Astrocyte of the cerebellum (primary cell): Measurements from ENCODE around the gene MAN2B2.

Experiments used
- DNase-seq: peaks from one replicate; pipeline ENCODE4 v3.0.0-alpha.2; 2011; ENCODE audit warnings: low read depth
- H3K4me3 ChIP-seq: 2 replicates; pipeline ENCODE4 v1.5.1; 2011; ENCODE audit warnings: mild to moderate bottlenecking, low read depth, low read length, moderate library complexity
- in situ Hi-C: cut with HindIII; loops from 2 replicates; pipeline ENCODE4 v1.10.0; 2017; ENCODE audit warnings: low sequenced_read_pairs
- TF ChIP-seq, protein P1 (sequence below): IDR thresholded peaks from 2 replicates; pipeline ENCODE4 v1.5.1; 2012; ENCODE audit warnings: low read length, low read depth, moderate library complexity, mild to moderate bottlenecking; ENCODE audit errors: missing control alignments

Gene MAN2B2

DNA sequence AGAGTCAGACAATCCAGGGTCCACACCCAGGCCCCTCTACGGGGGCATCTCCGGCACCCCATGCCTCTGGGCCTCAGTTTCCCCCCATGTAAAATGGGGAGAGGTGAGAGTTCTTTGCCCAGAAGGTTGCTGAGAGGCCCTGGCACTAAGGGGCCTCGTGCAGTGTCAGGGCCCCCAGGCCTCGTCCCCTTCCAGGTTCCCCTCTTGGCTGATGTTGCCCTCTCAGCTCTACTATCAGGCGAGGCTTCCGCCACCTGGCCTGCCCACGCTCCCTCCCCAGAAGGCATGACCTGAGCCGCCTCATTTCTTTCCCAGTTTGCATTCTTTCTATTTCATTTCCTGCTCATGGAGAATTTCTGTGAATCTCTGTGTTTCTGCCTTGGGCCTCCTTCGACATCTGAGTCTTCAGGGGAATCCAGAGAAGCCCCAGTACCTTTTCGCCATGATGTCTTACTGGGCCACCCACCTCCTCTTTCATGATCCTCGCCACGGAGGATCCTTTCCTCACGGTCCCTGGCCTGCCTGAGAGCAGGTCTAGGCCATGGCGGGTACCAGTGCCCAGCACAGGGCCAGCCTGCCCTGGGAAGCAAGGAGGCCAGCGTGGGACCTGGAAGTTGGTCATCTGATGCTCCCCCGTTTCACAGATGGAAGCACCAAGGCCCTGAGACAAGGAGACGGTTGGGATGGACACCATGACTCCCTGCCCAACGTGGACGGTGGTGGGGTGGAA, 43.6 kb downstream of the MAN2B2 start:
- in situ Hi-C loops = no loop called here
- H3K4me3 ChIP-seq = no peak overlapping the region
- TF ChIP-seq, protein P1, sequence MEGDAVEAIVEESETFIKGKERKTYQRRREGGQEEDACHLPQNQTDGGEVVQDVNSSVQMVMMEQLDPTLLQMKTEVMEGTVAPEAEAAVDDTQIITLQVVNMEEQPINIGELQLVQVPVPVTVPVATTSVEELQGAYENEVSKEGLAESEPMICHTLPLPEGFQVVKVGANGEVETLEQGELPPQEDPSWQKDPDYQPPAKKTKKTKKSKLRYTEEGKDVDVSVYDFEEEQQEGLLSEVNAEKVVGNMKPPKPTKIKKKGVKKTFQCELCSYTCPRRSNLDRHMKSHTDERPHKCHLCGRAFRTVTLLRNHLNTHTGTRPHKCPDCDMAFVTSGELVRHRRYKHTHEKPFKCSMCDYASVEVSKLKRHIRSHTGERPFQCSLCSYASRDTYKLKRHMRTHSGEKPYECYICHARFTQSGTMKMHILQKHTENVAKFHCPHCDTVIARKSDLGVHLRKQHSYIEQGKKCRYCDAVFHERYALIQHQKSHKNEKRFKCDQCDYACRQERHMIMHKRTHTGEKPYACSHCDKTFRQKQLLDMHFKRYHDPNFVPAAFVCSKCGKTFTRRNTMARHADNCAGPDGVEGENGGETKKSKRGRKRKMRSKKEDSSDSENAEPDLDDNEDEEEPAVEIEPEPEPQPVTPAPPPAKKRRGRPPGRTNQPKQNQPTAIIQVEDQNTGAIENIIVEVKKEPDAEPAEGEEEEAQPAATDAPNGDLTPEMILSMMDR = no peak
- no peak for DNase-seq

DNA sequence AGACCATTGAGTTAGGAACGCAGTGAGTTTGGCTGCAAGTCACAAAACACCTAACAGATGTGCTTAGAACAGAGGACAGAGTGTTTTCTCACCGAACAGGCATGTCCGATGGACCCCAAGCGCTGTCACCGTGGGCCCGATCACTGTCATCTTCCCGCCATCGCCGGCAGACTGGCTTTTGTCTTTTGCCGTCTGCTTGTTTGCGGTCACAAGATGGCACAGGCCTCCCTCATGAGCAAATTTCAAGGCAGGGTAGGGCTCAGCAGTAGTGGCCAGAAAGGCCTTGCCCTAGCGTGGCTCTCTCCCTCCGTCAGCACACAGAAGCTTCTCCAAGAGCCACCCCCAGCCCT, 44.1 kb downstream of the MAN2B2 start:
- DNase-seq = no peak
- TF ChIP-seq, protein P1 = no peak
- in situ Hi-C loops = no loop called here
- no peak overlapping the region for H3K4me3 ChIP-seq

DNA sequence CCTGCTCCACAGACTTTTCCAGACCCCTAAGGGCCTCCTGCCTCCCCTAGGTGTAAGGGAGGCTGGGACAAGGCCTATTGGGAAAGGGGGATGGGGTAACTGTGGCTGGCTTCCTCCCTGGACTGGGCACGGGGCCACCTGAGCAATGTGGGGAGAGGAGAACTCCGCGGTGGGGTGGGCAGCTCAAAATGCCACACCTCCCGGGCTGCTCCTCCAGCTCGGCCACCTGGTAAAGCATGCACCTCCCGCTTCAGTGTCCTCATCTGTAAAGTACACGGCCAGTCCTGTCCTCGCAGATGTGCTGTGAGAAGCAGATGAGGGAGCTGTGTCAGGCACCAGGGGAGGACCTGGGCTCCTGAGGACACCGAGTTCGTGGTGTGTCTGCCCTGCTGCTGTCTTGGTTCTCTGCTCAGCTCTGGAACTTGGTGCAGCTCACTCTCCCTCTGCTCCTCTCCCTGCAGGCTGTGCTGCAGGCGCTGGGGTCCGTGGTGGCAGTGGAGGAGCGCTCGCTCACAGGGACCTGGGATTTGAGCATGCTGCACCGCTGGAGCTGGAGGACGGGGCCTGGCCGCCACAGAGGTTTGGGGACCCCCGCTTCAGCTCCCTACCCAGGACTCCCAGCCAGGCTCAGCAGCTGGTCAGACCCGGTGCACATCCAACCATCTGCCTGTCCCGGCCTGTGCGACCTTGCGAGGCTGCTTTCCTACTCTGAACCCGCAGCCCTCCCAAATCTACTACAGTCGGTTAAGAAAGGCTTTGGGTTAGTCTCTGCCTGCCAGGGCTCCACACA, 44.7 kb downstream of the MAN2B2 start:
- no peak for DNase-seq
- in situ Hi-C loops = no loop called here
- H3K4me3 ChIP-seq = no peak overlapping the region
- TF ChIP-seq, protein P1 = no peak

DNA sequence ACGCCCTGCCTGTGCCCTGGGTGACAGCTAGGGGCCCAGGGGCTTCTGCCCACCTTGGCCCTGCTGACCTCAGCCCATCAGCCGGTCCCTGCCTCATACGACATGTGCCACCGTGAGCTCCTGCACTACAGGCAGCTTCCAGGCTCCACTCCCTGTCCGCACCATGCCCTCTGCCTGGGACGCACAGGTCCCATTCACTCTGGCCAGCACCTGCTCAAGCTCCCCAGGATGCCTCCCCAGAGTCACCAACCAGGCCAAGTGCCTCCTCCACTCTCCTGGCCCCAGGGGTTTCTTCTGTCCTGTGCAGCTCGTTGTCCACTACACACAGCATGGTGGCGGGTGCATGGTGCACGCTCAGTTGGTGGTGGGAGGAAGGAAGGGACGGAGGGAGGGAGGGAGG, 45.3 kb downstream of the MAN2B2 start:
- in situ Hi-C loops = no loop called here
- DNase-seq = no peak
- no peak overlapping the region for H3K4me3 ChIP-seq
- TF ChIP-seq, protein P1 = no peak

DNA sequence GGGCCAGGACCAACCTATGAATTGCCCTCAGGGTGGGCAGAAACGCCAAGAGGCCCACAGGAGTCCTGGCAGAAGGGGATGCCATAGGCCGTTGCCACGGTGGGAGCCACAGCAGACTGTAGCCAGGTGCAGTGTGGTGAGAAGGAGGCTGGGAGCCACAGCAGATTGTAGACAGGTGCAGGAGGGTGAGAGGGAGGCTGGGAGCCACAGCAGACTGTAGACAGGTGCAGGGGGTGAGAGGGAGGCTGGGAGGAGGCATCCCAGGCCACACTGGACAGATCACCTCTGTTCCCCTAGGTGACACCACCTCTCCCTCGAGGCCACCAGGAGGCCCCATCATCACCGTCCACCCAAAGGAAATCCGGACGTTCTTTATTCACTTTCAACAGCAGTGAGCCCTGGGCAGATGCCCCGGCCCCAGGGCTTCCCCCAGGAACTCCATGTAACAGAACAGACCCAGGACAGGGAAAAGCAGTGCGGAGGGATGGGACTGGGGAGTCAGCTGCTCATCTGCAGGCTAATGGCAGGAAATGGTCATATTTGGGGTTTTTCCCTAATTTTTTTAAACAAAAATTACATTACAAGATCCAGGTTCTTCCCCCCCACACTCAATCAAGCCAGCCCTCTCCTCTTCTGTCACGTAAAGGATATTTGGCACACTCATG, 46.0 kb downstream of the MAN2B2 start:
- no peak overlapping the region for H3K4me3 ChIP-seq
- TF ChIP-seq, protein P1 = no peak
- no peak for DNase-seq
- in situ Hi-C loops = no loop called here

DNA sequence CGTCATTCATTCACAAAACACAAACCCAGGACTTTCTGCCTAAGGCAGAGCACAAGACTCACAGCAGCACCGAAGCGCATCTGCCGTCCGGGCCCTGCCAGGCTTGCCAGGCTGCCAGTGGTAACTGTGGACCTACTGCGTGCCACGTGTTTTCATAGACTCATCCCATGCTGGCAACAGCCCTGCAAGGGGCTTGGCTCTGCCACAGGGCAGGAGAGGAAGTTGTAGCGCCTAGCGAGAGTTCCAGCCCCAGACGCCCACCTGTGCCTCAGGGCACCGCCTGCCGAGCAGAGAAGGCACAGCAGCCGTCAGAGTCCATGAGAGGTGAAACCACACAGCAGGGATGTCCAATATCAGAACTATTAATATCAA, 46.6 kb downstream of the MAN2B2 start:
- no peak for DNase-seq
- in situ Hi-C loops = no loop called here
- TF ChIP-seq, protein P1 = no peak
- no peak overlapping the region for H3K4me3 ChIP-seq
